IMR-90 (cell line): ENCODE data around the gene ALS2CL. TPM values are rescaled to one million over a fixed set of nuclear protein-coding genes. Genes with fewer than 3 reads are reported as not detected.

ENCODE experiments used
- ATAC-seq: fragments of 200-7000 bp; cut with Tn5 transposase; 2 replicates; pipeline ENCODE4 v1.9.1; 2020; ENCODE audit warnings: low read depth, mild to moderate bottlenecking, moderate library complexity
- BruUV-seq: library from RNA; stranded (reverse); fragments of 400-500 nt; replicated peaks from 2 replicates; lab custom pipeline; 2021; lab: Mats Ljungman, UMichigan
- CTCF ChIA-PET: fragments of 300-600 bp; formaldehyde crosslinking; extraction: SDS; loops from one replicate; lab custom pipeline; 2021; ENCODE audit warnings: antibody characterized with exemption; lab: Yijun Ruan, JAX
- POLR2A ChIA-PET: fragments of 300-600 bp; sonication (Branson Sonifier 250); formaldehyde crosslinking; loops from one replicate; lab custom pipeline; 2022; ENCODE audit warnings: antibody characterized with exemption; ENCODE audit not compliant: unreplicated experiment; lab: Charles Lee
- DNase-seq: peaks from one replicate; pipeline ENCODE4 v3.0.0; 2013
- H2AFZ ChIP-seq: replicated peaks from 2 replicates; pipeline ENCODE3; 2013; ENCODE audit warnings: low read length, mild to moderate bottlenecking; ENCODE audit not compliant: poor library complexity
- H2AK5ac ChIP-seq: 2 replicates; pipeline ENCODE4 v1.6.1; 2013; ENCODE audit warnings: low read depth, low read length, inconsistent platforms
- H2AK9ac ChIP-seq: replicated peaks from 2 replicates; pipeline ENCODE3; 2013; ENCODE audit warnings: mild to moderate bottlenecking, low read depth, low read length, moderate library complexity; ENCODE audit not compliant: poor library complexity
- H2BK120ac ChIP-seq: 2 replicates; pipeline ENCODE4 v1.6.1; 2013; ENCODE audit warnings: low read depth, low read length, inconsistent platforms
- H2BK15ac ChIP-seq: 3 replicates; pipeline ENCODE4 v1.6.1; 2013; ENCODE audit warnings: low read depth, low read length, inconsistent platforms
- H2BK20ac ChIP-seq: 2 replicates; pipeline ENCODE4 v1.6.1; 2013; ENCODE audit warnings: low read depth, mild to moderate bottlenecking, inconsistent platforms, low read length, moderate library complexity
- H2BK5ac ChIP-seq: 2 replicates; pipeline ENCODE4 v1.6.1; 2013; ENCODE audit warnings: mild to moderate bottlenecking, low read depth, low read length, inconsistent platforms; ENCODE audit not compliant: poor library complexity, severe bottlenecking
- H3K14ac ChIP-seq: replicated peaks from 2 replicates; pipeline ENCODE4 v1.6.1; 2013; ENCODE audit warnings: low read depth, low read length, inconsistent platforms
- H3K18ac ChIP-seq: 2 replicates; pipeline ENCODE4 v1.6.1; 2013; ENCODE audit warnings: low read depth, low read length, control low read depth
- H3K23ac ChIP-seq: 2 replicates; pipeline ENCODE4 v1.6.1; 2013; ENCODE audit warnings: low read depth, low read length, inconsistent platforms
- H3K27ac ChIP-seq: 2 replicates; pipeline ENCODE4 v1.5.1; 2013; ENCODE audit warnings: mild to moderate bottlenecking, control low read depth, low read length; ENCODE audit not compliant: insufficient read depth
- H3K27me3 ChIP-seq: 2 replicates; pipeline ENCODE4 v1.6.1; 2013; ENCODE audit warnings: low read length; ENCODE audit not compliant: control insufficient read depth, insufficient read depth
- H3K36me3 ChIP-seq: 2 replicates; pipeline ENCODE4 v1.6.1; 2013; ENCODE audit warnings: low read length, mixed read lengths; ENCODE audit not compliant: control insufficient read depth, insufficient read depth
- H3K4ac ChIP-seq: 2 replicates; pipeline ENCODE4 v1.6.1; 2013; ENCODE audit warnings: low read depth, low read length, inconsistent platforms
- H3K4me1 ChIP-seq: 2 replicates; pipeline ENCODE4 v1.6.1; 2013; ENCODE audit warnings: low read length, mixed read lengths; ENCODE audit not compliant: control insufficient read depth, insufficient read depth
- H3K4me2 ChIP-seq: 2 replicates; pipeline ENCODE4 v1.6.1; 2013; ENCODE audit warnings: low read depth, mild to moderate bottlenecking, control low read depth, low read length, moderate library complexity
- H3K4me3 ChIP-seq: 2 replicates; pipeline ENCODE4 v1.5.1; 2013; ENCODE audit warnings: low read depth, mild to moderate bottlenecking, control low read depth, low read length, moderate library complexity; ENCODE audit not compliant: insufficient read depth
- H3K56ac ChIP-seq: 2 replicates; pipeline ENCODE4 v1.6.1; 2013; ENCODE audit warnings: low read length, inconsistent platforms; ENCODE audit not compliant: insufficient read depth; ENCODE audit errors: extremely low read depth
- H3K79me1 ChIP-seq, 2 experiments: 2 replicates each; pipeline ENCODE4 v1.6.1; 2013; ENCODE audit warnings: low read length in 2 of 2, inconsistent platforms in 1 of 2, low read depth in 1 of 2
- H3K9ac ChIP-seq: 2 replicates; pipeline ENCODE4 v1.6.1; 2013; ENCODE audit warnings: low read depth, low read length, control low read depth
- H3K9me1 ChIP-seq: 2 replicates; pipeline ENCODE4 v1.6.1; 2013; ENCODE audit warnings: low read length, inconsistent platforms; ENCODE audit not compliant: insufficient read depth
- H3K9me3 ChIP-seq: 2 replicates; pipeline ENCODE4 v1.6.1; 2013; ENCODE audit warnings: low read length; ENCODE audit not compliant: control insufficient read depth, insufficient read depth
- H4K20me1 ChIP-seq: 2 replicates; pipeline ENCODE4 v1.6.1; 2013; ENCODE audit warnings: low read length, inconsistent platforms; ENCODE audit not compliant: insufficient read depth
- H4K5ac ChIP-seq: 2 replicates; pipeline ENCODE4 v1.6.1; 2013; ENCODE audit warnings: mild to moderate bottlenecking, low read depth, low read length, control low read depth
- H4K8ac ChIP-seq, 2 experiments: 2 replicates each; pipeline ENCODE4 v1.6.1; 2013; ENCODE audit warnings: low read depth in 2 of 2, low read length in 2 of 2, control low read depth in 1 of 2, inconsistent platforms in 1 of 2
- H4K91ac ChIP-seq: 2 replicates; pipeline ENCODE4 v1.6.1; 2013; ENCODE audit warnings: low read depth, low read length, inconsistent platforms; ENCODE audit not compliant: insufficient read depth
- CHD1 ChIP-seq: IDR thresholded peaks from 2 replicates; pipeline ENCODE4 v1.6.1; 2012; ENCODE audit warnings: low read depth, low read length, improper control_type of control experiment
- RFX5 ChIP-seq: IDR thresholded peaks from 2 replicates; pipeline ENCODE4 v1.8.0; 2012; ENCODE audit warnings: low read depth, mild to moderate bottlenecking, low read length, moderate library complexity
- USF2 ChIP-seq: fragments of 150-350 bp; IDR thresholded peaks from 2 replicates; pipeline ENCODE4 v1.6.1; 2017; ENCODE audit warnings: mild to moderate bottlenecking, antibody characterized with exemption, low read length, low read depth
- WGBS, 2 experiments: methylation state at CpG; one replicate each; pipeline versions ENCODE4 v1.1.5 to v1.1.7; 2013; ENCODE audit warnings: missing lambda C conversion rate in 2 of 2; ENCODE audit not compliant: insufficient read length in 1 of 2; ENCODE audit errors: extremely low coverage in 2 of 2; 5-methylcytosine and 5-hydroxymethylcytosine counted together
- dilution Hi-C: fragments of 300-500 bp; cut with HindIII; formaldehyde crosslinking; loops from one replicate; pipeline ENCODE4 v1.14.3; 2018; ENCODE audit warnings: low sequenced_read_pairs; ENCODE audit not compliant: unreplicated experiment
- in situ Hi-C: fragments of 300-500 bp; cut with MboI; formaldehyde crosslinking; loops from 3 replicates; pipeline ENCODE4 v1.14.3; 2019; ENCODE audit warnings: low sequenced_read_pairs, inconsistent platforms, mixed read lengths
- intact Hi-C: fragments of 100-400 bp; cut with micrococcal nuclease; formaldehyde crosslinking; loops from 2 replicates; pipeline ENCODE4 v1.10.0; 2022
- polyA plus RNA-seq, 3 experiments: library from polyadenylated mRNA; depleted of rRNA; stranded (reverse); fragments of >200 nt; gene quantifications; 2 replicates each; pipeline ENCODE4 v1.2.3, GENCODE V29; 2012; ENCODE audit warnings: low replicate concordance in 1 of 3
- total RNA-seq: library from RNA; depleted of rRNA; stranded (reverse); fragments of >200 nt; gene quantifications from 2 replicates; pipeline ENCODE4 v1.2.3, GENCODE V29; 2012

ALS2CL gene
- total and polyA plus RNA-seq, 2 of the 4 experiments (the other 2 are of a cell fraction): 2.2 to 4.8 TPM

- CTCF ChIA-PET: no interaction called here
- H3K56ac ChIP-seq: no peak overlapping the region
- BruUV-seq: no TSS peak
- no peak overlapping the region for H3K18ac ChIP-seq
- no peaks in the 10 kb centered on the region for H3K36me3 ChIP-seq
- peaks cover 11% of the 10 kb centered on the region for H3K4me1 ChIP-seq
- no peaks in the 10 kb centered on the region for H3K9me1 ChIP-seq
- dilution Hi-C loops (no loop called here), intact Hi-C loops (no loop called here), in situ Hi-C loops (no loop called here)
- no peak overlapping the region for H4K5ac ChIP-seq
- no peak overlapping the region for H2BK120ac ChIP-seq
- H3K27ac ChIP-seq: no peak overlapping the region
- H2AFZ ChIP-seq: no peak overlapping the region
- no peak overlapping the region for H2AK5ac ChIP-seq
- no peak overlapping the region for H4K91ac ChIP-seq
- H2BK5ac ChIP-seq: no peak overlapping the region
- no peak overlapping the region for H3K14ac ChIP-seq
- H3K4me2 ChIP-seq: no peak overlapping the region
- POLR2A ChIA-PET: no interaction called here
- no peak overlapping the region for H2AK9ac ChIP-seq
- no peaks in the 10 kb centered on the region for H3K79me1 ChIP-seq
- H3K9ac ChIP-seq: no peak overlapping the region
- TF ChIP-seq USF2: no peak
- TF ChIP-seq RFX5: no peak
- no peak for TF ChIP-seq CHD1
- no peak for DNase-seq
- no peak overlapping the region for H2BK15ac ChIP-seq
- peaks cover 2% of the 10 kb centered on the region for H3K27me3 ChIP-seq
- no peak overlapping the region for H3K23ac ChIP-seq
- H2BK20ac ChIP-seq: no peak overlapping the region
- H4K8ac ChIP-seq: no peak overlapping the region
- no peaks in the 10 kb centered on the region for H4K20me1 ChIP-seq
- H3K4ac ChIP-seq: no peak overlapping the region
- H3K4me3 ChIP-seq: no peak overlapping the region
- peaks cover 3% of the 10 kb centered on the region; the same call in 1 of the 2 replicates for H3K9me3 ChIP-seq
- WGBS, 2 experiments: 80% methylated on average over 2 of the region's 9 CpGs; no CpG with 5 or more reads in 1 of the 2 experiments
- ATAC-seq: no peak
Observed at GRCh38 chr3:46656778-46657556, 36.5 kb downstream of the ALS2CL start.
